Activated T-cell treated with anti-CD3 and anti-CD28 coated beads for 24 hours (primary cell): ENCODE data around the gene VPS13A.
"Not testable (repeated sequence)": the region's sequence is repeated elsewhere in the genome, so short reads cannot be mapped to it uniquely, and the experiment has no call there.

Source experiments
- DNase-seq: peaks from one replicate; pipeline ENCODE4 v3.0.0-alpha.2; 2020; ENCODE audit warnings: low read depth

The VPS13A gene

GRCh38 chr9:77304543-77304942, 127.2 kb downstream of the VPS13A start:
- DNase-seq, result no peak

GRCh38 chr9:77305622-77306400, 128.5 kb downstream of the VPS13A start:
- no peak for DNase-seq

GRCh38 chr9:77307166-77307565, 129.8 kb downstream of the VPS13A start:
- no peak for DNase-seq

DNA sequence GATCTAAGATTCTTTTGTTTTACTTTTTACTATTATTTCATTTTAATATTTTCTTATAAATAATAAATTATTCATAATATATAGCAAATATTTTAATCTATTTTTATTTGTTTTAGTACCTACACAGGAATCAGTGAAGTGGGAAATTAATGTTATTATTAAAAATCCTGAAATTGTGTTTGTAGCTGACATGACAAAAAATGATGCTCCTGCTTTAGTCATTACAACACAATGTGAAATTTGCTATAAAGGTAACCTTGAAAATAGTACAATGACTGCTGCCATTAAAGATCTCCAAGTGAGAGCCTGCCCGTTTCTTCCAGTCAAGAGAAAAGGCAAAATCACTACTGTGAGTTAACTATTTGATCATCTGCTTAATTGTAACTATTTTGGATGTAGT, 138.7 kb downstream of the VPS13A start:
- no peak for DNase-seq

- DNase-seq, result no peak
Observed at GRCh38 chr9:77325058-77325457, 147.7 kb downstream of the VPS13A start.

DNA sequence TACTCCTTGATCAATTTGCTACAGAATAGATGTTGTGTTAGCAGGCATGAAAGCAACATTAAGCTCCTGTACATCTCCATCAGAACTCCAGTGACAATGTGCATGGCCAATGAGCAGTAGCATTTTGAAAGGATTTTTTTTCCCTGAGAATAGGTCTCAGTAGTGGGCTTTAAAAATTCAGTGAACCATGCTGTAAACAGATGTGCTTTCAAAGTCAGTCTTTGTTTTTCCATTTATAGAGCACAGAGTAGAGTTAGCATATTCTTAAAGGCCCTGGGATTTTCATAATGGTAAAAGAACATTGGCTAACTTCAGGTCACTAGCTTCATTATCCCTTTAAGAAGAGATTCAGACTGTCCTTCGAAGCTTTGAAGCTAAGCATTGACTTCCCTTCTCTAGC, 150.8 kb downstream of the VPS13A start:
- no peak for DNase-seq

GRCh38 chr9:77370064-77370463, 192.7 kb downstream of the VPS13A start:
- no peak for DNase-seq

GRCh38 chr9:77374266-77374665, 196.9 kb downstream of the VPS13A start:
- DNase-seq, result no peak

GRCh38 chr9:77375956-77376532, 198.7 kb downstream of the VPS13A start:
- no peak for DNase-seq

DNA sequence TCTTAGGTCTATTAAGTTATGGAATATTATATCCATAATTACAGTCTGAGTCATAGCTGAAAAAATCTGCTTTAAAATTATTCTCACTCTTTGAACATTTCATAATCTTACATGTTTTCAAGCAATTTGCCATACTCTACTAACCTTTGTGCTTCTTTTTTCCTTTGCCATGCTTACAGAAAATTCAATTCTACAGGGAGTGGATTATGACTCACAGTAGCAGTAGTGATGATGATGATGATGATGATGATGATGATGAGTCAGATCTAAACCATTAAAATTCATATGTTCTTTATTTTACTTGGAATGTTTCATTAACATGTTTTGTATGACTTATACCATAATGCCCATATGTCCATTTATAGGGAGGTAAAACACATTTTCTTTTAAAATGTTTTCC, 207.1 kb downstream of the VPS13A start:
- no peak for DNase-seq

- DNase-seq, result no peak
Observed at GRCh38 chr9:77386187-77386586, 208.9 kb downstream of the VPS13A start.

DNA sequence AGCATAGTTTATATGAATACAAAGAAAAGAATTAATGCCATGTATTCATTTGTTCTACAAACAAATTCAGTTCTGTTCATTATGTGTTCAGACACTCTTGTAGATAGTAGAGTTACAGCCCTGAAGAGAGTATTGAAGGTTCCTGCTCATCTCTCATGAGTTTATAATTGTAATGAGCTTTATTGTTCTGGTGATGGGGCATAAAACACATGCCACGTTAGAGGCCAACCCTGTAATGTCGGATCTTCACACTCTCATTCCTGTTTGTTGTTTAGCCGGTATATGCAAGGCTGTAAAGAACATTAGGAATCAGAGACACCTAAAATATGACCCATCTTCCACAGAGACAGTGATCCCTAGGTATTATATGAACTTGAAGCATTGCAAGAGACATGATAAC, 214.5 kb downstream of the VPS13A start:
- no peak for DNase-seq

DNA sequence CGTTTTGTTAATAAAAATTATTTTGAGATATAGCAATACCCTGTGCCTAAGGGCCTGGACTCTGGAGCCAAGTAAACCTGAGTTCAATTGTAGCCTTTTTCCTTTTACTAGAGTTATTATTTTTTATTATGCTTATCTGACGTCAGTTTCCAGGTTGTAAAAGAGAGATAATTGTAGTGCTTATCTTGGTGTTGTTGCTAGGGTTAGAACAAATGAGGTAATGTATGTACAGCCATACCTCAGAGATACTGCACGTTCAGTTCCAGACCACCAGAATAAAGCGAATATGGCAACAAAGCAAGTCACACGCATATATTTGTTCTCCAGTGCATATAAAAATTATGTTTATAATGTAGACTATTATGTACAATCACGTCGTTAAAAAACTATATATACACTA, 215.0 kb downstream of the VPS13A start:
- DNase-seq, result no peak

GRCh38 chr9:77398581-77398980, 221.2 kb downstream of the VPS13A start:
- not testable (repeated sequence) for DNase-seq

GRCh38 chr9:77399964-77400363, 222.6 kb downstream of the VPS13A start:
- DNase-seq, result no peak

DNA sequence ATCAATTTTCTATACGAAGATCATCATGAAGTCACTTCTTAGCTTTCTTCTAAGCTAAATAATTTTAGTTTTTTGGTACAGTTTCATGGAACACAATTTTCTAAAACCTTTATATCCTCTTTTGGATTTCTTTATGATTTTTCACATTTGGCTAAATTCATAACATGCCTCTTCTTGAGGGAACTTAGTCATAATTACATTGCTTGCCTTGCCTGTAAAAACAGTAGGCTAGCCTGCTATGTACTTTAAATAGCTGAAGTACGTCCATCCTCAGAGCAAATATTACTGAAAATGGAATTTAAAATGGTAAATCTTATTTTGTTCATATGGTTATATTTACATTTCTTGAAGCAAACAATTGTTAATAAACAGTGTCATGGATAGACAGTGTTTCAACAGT, 225.0 kb downstream of the VPS13A start:
- no peak for DNase-seq

GRCh38 chr9:77403239-77403638, 225.9 kb downstream of the VPS13A start:
- DNase-seq, result no peak

GRCh38 chr9:77408521-77408920, 231.2 kb downstream of the VPS13A start:
- DNase-seq, result not testable (repeated sequence)

- DNase-seq, result no peak
Observed at GRCh38 chr9:77417566-77417965, 240.2 kb downstream of the VPS13A start.

DNA sequence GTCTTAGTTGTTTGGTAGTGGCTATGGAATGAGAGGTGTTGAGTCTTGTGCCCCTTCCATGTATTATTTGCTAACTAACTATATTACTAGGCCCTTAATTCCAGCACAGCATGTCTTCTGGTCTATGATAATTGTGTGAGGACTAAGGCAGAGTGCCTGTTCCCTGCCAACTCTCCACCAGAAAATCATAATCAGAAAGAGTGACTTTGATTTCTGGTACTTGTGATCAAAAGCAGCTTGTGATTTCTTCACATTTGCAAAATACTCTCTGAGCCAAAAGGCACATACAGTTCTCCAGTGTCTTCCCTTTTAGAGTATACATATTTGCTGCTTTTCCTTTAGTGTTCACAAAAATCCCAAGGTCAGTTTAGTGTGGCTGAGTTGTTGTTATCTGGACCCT, 240.9 kb downstream of the VPS13A start:
- DNase-seq, result no peak

GRCh38 chr9:77420641-77421040, 243.3 kb downstream of the VPS13A start:
- DNase-seq, result no peak

DNA sequence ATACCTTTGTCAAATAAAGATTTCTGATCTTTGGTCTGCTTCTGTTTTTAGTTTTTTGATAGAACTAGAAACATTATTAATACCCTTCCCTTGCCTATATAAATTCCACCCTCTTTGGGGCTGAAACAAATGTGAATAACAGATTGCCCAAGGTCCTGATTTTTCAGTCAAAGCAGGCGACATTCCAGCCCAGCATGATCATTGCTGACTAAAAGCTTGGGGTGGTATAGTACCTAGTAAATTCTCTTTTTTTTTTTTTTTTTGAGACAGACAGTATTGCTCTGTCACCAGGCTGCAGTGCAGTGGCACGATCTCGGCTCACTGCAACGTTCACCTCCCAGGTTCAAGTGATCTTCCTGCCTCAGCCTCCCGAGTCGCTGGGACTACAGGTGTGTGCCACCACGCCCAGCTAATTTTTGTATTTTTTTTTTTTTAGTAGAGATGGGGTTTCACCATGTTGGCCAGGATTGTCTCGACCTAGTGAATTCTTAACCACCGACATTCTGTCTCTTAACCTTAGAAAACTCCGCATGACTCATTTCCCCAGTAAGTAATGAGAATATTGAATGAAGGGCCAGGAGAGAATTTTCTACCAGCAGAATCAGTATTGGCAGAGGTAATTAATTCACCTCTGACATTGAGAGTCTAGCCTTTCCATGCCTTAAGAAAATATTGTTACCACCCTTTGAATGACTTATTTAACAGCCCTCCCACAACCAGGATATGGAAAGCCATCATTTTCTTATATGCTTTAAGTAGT, 244.4 kb downstream of the VPS13A start:
- no peak for DNase-seq

DNA sequence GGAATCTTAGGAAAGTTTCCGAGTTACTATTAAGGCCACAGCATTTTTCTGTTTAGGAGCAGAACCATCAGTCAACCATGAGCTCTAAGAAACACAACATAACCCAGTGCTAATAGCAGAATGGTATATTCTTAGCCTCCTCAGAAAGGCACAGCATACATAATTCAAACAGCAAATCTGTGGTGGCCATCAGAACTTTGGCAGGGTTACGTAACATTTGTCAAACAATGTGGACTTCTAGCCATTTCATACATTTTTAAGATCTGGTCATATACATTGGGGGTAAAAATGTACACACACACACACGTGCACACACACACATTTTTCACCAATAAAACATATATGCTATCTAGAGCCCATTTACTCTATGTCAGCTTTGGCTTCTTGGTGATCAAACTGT, 245.6 kb downstream of the VPS13A start:
- no peak for DNase-seq
